OCI-LY3 (cell line): ENCODE measurements around the gene ACTG1.

ENCODE experiments used
- H2AFZ ChIP-seq: fragments of 200-600, 300-600 bp; shearing (Covaris generic); 2 replicates; pipeline ENCODE4 v1.6.0; 2014; ENCODE audit warnings: antibody characterized with exemption, low read depth, low read length
- H3K27ac ChIP-seq: fragments of 200-600, 300-600 bp; sonication (generic); 2 replicates; pipeline ENCODE4 v1.5.1; 2014; ENCODE audit warnings: mild to moderate bottlenecking, low read length, moderate library complexity, mixed read lengths
- H3K27me3 ChIP-seq: fragments of 200-600, 300-600 bp; sonication (generic); 2 replicates; pipeline ENCODE4 v1.6.1; 2014; ENCODE audit warnings: low read depth, low read length, mixed read lengths
- H3K36me3 ChIP-seq: fragments of 200-600, 300-600 bp; sonication (generic); replicated peaks from 2 replicates; pipeline ENCODE3; 2014; ENCODE audit warnings: low read depth, low read length, mixed read lengths
- H3K4me1 ChIP-seq: fragments of 300-600, 200-600 bp; sonication (generic); 2 replicates; pipeline ENCODE4 v1.6.1; 2014; ENCODE audit warnings: low read length, mixed read lengths
- H3K4me2 ChIP-seq: fragments of 200-600, 300-600 bp; sonication (generic); 2 replicates; pipeline ENCODE4 v1.6.1; 2014; ENCODE audit warnings: low read length, mixed read lengths
- H3K4me3 ChIP-seq: fragments of 300-600, 200-600 bp; sonication (generic); 2 replicates; pipeline ENCODE4 v1.5.1; 2014; ENCODE audit warnings: antibody characterized with exemption, mild to moderate bottlenecking, low read length, moderate library complexity
- H3K79me2 ChIP-seq: fragments of 300-600, 200-600 bp; shearing (Covaris generic); 2 replicates; pipeline ENCODE4 v1.6.1; 2014; ENCODE audit warnings: mild to moderate bottlenecking, low read length, mixed read lengths
- H3K9ac ChIP-seq: fragments of 300-600, 200-600 bp; shearing (Covaris generic); 2 replicates; pipeline ENCODE4 v1.6.0; 2014; ENCODE audit warnings: mild to moderate bottlenecking, low read length, moderate library complexity
- H3K9me3 ChIP-seq: fragments of 200-600, 300-600 bp; shearing (Covaris generic); 2 replicates; pipeline ENCODE4 v1.6.1; 2014; ENCODE audit warnings: low read length, mixed read lengths; ENCODE audit not compliant: insufficient read depth
- H4K20me1 ChIP-seq: fragments of 200-600, 300-600 bp; sonication (generic); 2 replicates; pipeline ENCODE4 v1.6.1; 2016; ENCODE audit warnings: low read length, mixed read lengths; ENCODE audit not compliant: insufficient read depth
- EZH2phosphoT487 ChIP-seq: fragments of 200-600 bp; shearing (Covaris generic); IDR thresholded peaks from 2 replicates; pipeline ENCODE4 v1.6.1; 2018; ENCODE audit warnings: antibody characterized with exemption, mixed run types, low read depth
- TF ChIP-seq, protein P1 (sequence below): fragments of 200-600, 300-600 bp; sonication (generic); IDR thresholded peaks from 2 replicates; pipeline ENCODE4 v1.5.1; 2014; ENCODE audit warnings: antibody characterized with exemption, low read length, low read depth

Gene ACTG1

DNA sequence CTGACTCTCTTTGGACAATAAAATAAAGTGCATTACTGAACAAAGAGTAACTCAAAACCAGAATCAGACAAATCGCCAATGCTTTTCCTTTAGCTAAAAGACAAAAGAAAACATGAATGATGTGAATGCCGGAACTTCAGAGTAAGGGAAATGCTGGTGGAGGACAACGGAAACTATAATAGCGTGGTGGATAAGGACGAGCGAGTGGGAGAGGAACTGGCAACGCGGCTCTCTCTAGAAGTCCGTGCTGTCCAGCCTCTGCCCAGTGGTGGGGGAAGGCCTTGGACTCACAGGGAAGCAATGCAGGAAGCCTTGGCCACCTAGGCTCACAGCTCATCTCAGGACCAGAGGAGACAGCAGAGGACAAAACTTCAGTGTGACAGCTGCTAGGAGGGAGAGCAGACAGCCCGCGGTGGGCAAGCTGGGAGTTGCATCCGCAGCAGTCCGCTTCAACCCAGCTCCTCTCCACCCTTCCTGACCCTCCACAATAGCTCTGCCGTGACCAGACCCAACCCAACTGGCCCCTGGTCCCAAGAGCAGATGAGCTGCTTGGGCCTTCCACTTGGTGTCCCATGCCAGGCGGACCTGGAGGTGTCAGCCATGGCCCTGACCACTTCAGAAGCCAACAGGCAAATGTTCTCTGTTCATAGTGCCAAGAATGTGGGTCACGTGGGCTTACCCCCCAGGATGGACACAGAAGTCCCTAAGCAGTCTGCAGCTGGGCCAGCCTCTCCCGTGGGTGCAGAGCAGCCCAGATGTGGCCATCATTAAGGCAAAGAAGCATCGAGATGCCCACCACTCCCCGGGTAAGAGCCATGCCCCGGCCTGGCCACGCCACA, 44.9 kb upstream of the ACTG1 start:
- Histone ChIP-seq H3K4me2 (no peak overlapping the region), H3K27ac (no peak overlapping the region), H3K9me3 (no peaks in the 10 kb centered on the region), H4K20me1 (no peaks in the 10 kb centered on the region), H3K4me3 (no peak overlapping the region), H3K4me1 (peaks cover 22% of the 10 kb centered on the region), H2AFZ (no peak overlapping the region), H3K79me2 (no peaks in the 10 kb centered on the region), H3K27me3 (no peaks in the 10 kb centered on the region), H3K36me3 (peaks cover 18% of the 10 kb centered on the region), H3K9ac (no peak overlapping the region)
- TF ChIP-seq EZH2phosphoT487 = no peak
- TF ChIP-seq, protein P1, sequence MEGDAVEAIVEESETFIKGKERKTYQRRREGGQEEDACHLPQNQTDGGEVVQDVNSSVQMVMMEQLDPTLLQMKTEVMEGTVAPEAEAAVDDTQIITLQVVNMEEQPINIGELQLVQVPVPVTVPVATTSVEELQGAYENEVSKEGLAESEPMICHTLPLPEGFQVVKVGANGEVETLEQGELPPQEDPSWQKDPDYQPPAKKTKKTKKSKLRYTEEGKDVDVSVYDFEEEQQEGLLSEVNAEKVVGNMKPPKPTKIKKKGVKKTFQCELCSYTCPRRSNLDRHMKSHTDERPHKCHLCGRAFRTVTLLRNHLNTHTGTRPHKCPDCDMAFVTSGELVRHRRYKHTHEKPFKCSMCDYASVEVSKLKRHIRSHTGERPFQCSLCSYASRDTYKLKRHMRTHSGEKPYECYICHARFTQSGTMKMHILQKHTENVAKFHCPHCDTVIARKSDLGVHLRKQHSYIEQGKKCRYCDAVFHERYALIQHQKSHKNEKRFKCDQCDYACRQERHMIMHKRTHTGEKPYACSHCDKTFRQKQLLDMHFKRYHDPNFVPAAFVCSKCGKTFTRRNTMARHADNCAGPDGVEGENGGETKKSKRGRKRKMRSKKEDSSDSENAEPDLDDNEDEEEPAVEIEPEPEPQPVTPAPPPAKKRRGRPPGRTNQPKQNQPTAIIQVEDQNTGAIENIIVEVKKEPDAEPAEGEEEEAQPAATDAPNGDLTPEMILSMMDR = no peak

DNA sequence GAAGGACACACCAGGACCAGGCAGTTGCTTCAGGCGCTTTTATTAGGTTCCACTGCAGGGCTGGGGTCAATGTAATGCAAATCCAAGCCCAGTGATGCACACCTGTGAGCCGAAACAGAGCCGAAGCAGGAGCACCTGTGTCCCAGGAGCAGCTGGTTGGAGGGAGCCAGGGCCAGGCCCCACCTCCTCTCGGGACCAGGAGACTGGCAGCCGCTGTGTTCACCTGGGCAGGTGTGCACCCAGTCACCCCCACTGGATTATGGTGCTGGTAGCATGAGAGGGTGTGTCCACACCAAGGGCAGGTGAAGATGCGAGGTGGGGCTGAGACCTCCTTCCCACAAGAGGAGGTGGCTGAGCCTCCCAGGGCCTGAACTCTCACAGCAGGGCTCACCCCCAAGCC, 44.3 kb upstream of the ACTG1 start:
- TF ChIP-seq EZH2phosphoT487 = no peak
- H3K4me2 ChIP-seq = no peak overlapping the region
- H3K36me3 ChIP-seq = peaks cover 18% of the 10 kb centered on the region
- H3K4me3 ChIP-seq = no peak overlapping the region
- H2AFZ ChIP-seq = no peak overlapping the region
- H3K27me3 ChIP-seq = no peaks in the 10 kb centered on the region
- H3K4me1 ChIP-seq = peaks cover 22% of the 10 kb centered on the region
- no peaks in the 10 kb centered on the region for H3K9me3 ChIP-seq
- no peak overlapping the region for H3K27ac ChIP-seq
- H3K79me2 ChIP-seq = peaks cover 3% of the 10 kb centered on the region; the same call in 1 of the 2 replicates
- H3K9ac ChIP-seq = no peak overlapping the region
- H4K20me1 ChIP-seq = no peaks in the 10 kb centered on the region

DNA sequence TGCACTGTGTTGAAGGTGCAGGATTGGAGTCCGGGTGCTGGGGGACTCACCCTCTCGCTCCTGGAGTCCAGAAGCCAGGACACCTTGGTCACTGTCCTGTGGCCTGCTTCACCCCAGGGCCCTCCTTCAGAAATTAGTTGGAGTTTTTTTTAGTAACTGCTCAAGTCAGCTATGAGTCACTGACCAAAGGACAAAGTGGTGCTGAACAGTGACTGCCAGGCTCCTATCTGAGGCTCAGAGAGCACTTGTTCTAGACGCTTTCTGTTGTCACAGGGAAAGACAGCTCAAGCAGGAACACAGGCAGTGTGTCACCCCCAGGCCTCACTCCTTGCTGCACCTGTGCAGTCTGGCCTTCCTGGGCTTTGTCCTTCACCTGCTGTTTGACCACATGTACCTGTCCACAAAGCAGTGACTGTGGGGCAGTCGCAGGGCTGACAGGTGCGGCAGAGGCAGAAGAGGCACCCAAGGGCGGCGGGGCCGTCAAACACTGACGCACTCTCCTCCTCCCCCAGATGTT, 43.6 kb upstream of the ACTG1 start:
- H3K9me3 ChIP-seq = no peaks in the 10 kb centered on the region
- H3K27ac ChIP-seq = no peak overlapping the region
- no peaks in the 10 kb centered on the region for H4K20me1 ChIP-seq
- H3K4me1 ChIP-seq = peaks cover 18% of the 10 kb centered on the region
- no peak overlapping the region for H2AFZ ChIP-seq
- peaks cover 13% of the 10 kb centered on the region for H3K36me3 ChIP-seq
- no peak for TF ChIP-seq EZH2phosphoT487
- TF ChIP-seq, protein P1 = no peak
- H3K4me2 ChIP-seq = no peak overlapping the region
- peaks cover 9% of the 10 kb centered on the region for H3K79me2 ChIP-seq
- no peaks in the 10 kb centered on the region for H3K27me3 ChIP-seq
- H3K9ac ChIP-seq = no peak overlapping the region
- H3K4me3 ChIP-seq = no peak overlapping the region

DNA sequence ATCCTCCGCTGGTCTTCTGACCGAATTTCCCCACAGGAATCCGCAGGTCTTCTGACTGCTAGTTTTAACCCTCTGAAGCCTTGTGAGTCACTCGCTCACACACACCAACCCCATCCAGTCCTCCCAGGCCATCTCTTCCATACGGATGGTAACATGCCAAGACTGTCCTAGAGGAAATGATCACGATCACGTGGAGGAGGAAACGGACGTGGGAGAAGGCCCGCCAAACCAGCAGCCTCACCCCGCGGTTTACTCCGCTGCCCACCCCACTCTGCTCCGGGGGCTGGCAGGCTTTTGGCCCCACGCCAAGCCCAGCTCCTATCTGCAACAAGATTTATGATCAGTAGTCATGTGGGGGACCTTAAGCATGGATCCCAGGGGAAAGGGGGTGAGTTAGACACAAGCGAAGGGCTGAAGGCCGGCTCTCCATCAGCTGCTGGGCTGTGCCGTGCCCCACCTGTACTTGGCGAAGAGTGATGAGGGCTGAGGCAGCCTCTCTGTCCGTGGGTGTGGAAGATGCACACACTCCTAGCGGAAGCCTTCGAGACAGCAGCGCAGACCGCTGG, 41.1 kb upstream of the ACTG1 start:
- H3K27ac ChIP-seq = peak overlapping the region; percentile 66
- H3K4me1 ChIP-seq = peaks cover 15% of the 10 kb centered on the region
- H2AFZ ChIP-seq = no peak overlapping the region
- H4K20me1 ChIP-seq = no peaks in the 10 kb centered on the region
- peak overlapping the region; percentile 94 for H3K4me2 ChIP-seq
- H3K27me3 ChIP-seq = no peaks in the 10 kb centered on the region
- peak overlapping the region; percentile 81 for H3K9ac ChIP-seq
- H3K79me2 ChIP-seq = peaks cover 20% of the 10 kb centered on the region
- peak overlapping the region; percentile 83 for H3K4me3 ChIP-seq
- H3K9me3 ChIP-seq = no peaks in the 10 kb centered on the region
- TF ChIP-seq, protein P1 = no peak
- TF ChIP-seq EZH2phosphoT487 = no peak
- peaks cover 17% of the 10 kb centered on the region for H3K36me3 ChIP-seq
